Measurements from ENCODE around the gene BORCS6. TPM values are rescaled to one million over a fixed set of nuclear protein-coding genes. Genes with fewer than 3 reads are reported as not detected.
A peak's percentile ranks its signal among the peaks of the same experiment; 100 is the strongest.

The BORCS6 gene
- total and polyA plus RNA-seq, 9 of the 15 experiments (the other 6 are each of a cell fraction or from before 2014, with no cell fraction given) = 0.01 to 7.4 (median 2.3) TPM

DNA sequence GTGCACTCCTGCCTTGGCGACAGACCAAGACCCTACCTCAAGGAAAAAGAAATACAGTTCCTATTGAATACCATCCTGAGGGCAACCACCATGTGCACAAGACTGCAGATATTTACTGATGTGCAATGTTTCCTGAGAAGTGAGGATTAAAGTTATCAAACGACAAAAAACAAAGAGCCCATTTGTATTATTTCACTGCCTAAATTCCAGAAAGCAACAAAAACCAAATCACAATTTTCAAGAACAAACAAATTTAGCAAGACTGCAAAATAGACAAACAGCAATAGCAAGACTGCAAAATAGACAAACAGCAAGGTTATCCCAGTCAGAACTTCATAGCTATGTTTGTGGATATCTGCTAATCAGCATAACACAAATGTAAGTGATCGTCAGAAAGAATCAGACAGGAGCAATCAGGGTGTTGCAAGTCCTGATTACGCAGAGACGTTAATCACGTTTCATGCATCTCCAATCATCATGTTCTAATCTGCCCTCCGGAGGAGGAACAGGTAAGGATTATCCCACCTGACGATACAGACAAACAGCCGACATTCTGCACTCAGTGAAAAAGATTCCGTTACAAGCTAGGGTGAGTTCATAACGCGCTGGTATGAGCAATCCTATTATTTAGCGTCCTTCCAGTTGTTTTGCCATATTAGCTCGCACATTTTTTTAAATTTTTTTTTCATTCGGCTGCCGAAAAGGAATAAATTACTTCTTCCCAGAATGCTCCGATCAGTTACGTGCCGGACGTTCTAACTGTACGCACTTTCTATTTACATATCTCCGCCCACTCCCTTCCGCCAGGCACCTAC, 16.7 kb downstream of the BORCS6 start (continued):
- TF ChIP-seq ZBTB49 (CRISPR knock-in tag; IDR thresholded peaks at IDR 0.05; ENCODE audit: borderline replicate concordance) = no peak
- peak; percentile 95 to 97; a peak in 2 of 4 replicates for TF ChIP-seq SIN3A (IDR thresholded peaks at IDR 0.05; ENCODE audit: borderline replicate concordance in 2 of 2, control insufficient read depth in 1 of 2, low read depth in 2 of 2, low read length in 2 of 2)
- TF ChIP-seq TAF7 (tag; IDR thresholded peaks at IDR 0.05) = no peak
- TF ChIP-seq FUS (optimal IDR thresholded peaks at IDR 0.05; ENCODE audit: low read depth, low read length) = peak; percentile 18
- TF ChIP-seq ZBTB1 (CRISPR knock-in tag; IDR thresholded peaks at IDR 0.05; ENCODE audit: borderline replicate concordance, low read depth) = no peak
- TF ChIP-seq SRSF3 (IDR thresholded peaks at IDR 0.05; ENCODE audit: insufficient read depth, low read length) = no peak
- TF ChIP-seq, protein P1, sequence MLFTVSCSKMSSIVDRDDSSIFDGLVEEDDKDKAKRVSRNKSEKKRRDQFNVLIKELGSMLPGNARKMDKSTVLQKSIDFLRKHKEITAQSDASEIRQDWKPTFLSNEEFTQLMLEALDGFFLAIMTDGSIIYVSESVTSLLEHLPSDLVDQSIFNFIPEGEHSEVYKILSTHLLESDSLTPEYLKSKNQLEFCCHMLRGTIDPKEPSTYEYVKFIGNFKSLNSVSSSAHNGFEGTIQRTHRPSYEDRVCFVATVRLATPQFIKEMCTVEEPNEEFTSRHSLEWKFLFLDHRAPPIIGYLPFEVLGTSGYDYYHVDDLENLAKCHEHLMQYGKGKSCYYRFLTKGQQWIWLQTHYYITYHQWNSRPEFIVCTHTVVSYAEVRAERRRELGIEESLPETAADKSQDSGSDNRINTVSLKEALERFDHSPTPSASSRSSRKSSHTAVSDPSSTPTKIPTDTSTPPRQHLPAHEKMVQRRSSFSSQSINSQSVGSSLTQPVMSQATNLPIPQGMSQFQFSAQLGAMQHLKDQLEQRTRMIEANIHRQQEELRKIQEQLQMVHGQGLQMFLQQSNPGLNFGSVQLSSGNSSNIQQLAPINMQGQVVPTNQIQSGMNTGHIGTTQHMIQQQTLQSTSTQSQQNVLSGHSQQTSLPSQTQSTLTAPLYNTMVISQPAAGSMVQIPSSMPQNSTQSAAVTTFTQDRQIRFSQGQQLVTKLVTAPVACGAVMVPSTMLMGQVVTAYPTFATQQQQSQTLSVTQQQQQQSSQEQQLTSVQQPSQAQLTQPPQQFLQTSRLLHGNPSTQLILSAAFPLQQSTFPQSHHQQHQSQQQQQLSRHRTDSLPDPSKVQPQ (CRISPR knock-in tag; IDR thresholded peaks at IDR 0.05; ENCODE audit: borderline replicate concordance) = no peak
- TF ChIP-seq CCNT2 (IDR thresholded peaks at IDR 0.05; ENCODE audit: borderline replicate concordance, extremely low read depth, insufficient read length, low read depth, low read length) = peak; percentile 77
- peak; percentile 70 for TF ChIP-seq EP300 (IDR thresholded peaks at IDR 0.05; ENCODE audit: low read length)
- peak; percentile 41; the same call in 1 of the 2 replicates for TF ChIP-seq RAD51 (IDR thresholded peaks at IDR 0.05; ENCODE audit: borderline replicate concordance, low read depth)
- TF ChIP-seq ZNF668 (CRISPR knock-in tag; IDR thresholded peaks at IDR 0.05) = peak; percentile 63; the same call in 1 of the 2 replicates
- TF ChIP-seq ZNF561 (CRISPR knock-in tag; conservative IDR thresholded peaks at IDR 0.05) = 0 out of 2 replicates have a peak, but pooled peaks have one; percentile 38
- TF ChIP-seq OTX1 (CRISPR knock-in tag; IDR thresholded peaks at IDR 0.05) = peak; percentile 99
- TF ChIP-seq ARID1B (IDR thresholded peaks at IDR 0.05) = peak; percentile 87
- peak; percentile 81 for TF ChIP-seq HNRNPLL (IDR thresholded peaks at IDR 0.05; ENCODE audit: low read depth, low read length, poor library complexity, severe bottlenecking)
- no peak for TF ChIP-seq ZNF184 (CRISPR knock-in tag; IDR thresholded peaks at IDR 0.05)
- TF ChIP-seq, protein P2, sequence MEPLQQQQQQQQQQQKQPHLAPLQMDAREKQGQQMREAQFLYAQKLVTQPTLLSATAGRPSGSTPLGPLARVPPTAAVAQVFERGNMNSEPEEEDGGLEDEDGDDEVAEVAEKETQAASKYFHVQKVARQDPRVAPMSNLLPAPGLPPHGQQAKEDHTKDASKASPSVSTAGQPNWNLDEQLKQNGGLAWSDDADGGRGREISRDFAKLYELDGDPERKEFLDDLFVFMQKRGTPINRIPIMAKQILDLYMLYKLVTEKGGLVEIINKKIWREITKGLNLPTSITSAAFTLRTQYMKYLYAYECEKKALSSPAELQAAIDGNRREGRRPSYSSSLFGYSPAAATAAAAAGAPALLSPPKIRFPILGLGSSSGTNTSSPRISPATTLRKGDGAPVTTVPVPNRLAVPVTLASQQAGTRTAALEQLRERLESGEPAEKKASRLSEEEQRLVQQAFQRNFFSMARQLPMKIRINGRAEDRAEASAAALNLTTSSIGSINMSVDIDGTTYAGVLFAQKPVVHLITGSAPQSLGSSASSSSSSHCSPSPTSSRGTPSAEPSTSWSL (CRISPR knock-in tag; IDR thresholded peaks at IDR 0.05; ENCODE audit: borderline replicate concordance) = no peak
